ENCODE results near the gene SP2. TPM values are rescaled to one million over a fixed set of nuclear protein-coding genes. Genes with fewer than 3 reads are reported as not detected.
A peak's percentile ranks its signal among the peaks of the same experiment; 100 is the strongest.

SP2 gene
- polyA plus RNA-seq (2011; rRNA removed) (4.0 and 5.9 TPM in 2 replicates), polyA minus RNA-seq (2011; rRNA and poly(A)+ RNA removed) (1.8 and 5.4 TPM in 2 replicates)

DNA sequence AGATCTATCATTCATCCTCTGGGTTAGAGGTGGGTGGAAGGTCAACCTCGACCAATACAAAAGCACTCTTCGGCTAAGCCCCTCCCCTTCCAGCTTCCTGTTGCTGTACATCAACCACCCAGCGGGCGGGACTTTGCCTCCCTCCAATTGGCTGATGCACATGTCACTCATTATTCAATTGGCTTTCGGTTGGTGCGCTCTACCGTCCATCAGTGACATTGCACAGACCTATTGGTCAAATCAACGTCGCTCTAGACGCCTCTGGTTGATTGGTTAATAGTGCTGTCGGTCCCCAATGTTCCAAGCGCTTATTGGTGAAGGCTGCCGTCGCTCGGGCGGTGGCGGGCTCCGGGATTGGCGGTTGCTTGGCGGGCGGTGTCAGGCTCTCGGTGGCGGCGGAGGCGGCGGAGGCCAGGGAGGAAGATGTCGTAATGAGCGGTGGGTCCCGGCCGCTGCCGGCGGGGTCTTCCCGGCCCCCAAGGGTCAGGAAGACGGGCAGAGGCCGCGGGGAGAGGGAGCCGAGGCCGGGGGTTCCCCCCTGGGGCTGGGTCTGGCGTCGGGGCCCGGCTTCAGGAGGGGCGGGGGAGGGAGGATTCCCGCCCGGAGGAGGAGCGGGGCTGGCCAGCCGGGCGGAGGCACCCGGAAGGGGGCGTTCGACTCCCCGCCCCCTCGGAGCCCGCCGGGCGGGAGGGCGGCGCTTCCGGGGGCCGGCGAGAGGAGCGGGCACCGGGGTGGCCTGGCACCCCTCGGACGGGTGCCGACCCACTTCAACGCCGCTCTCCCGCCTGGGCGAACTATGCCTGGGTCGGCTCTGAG lies at the start of gene SP2:
Gene SP2 (plus strand): TSS at position 381 of the 816 bp plus-strand sequence. CDS start 51 bp downstream, at position 432.
- Histone ChIP-seq H3K4me3 (ENCODE audit: low read depth, low read length) (peak within 1 kb of the TSS; percentile 80), H3K36me3 (ENCODE audit: control insufficient read depth, insufficient read depth, low read length) (peaks cover 4% of the 10 kb centered on the region), H3K27me3 (ENCODE audit: control insufficient read depth, insufficient read depth, low read length) (no peaks in the 10 kb centered on the region)
- peak; percentile 100 for DNase-seq (ENCODE audit: low read depth)
- TF ChIP-seq, protein P1, sequence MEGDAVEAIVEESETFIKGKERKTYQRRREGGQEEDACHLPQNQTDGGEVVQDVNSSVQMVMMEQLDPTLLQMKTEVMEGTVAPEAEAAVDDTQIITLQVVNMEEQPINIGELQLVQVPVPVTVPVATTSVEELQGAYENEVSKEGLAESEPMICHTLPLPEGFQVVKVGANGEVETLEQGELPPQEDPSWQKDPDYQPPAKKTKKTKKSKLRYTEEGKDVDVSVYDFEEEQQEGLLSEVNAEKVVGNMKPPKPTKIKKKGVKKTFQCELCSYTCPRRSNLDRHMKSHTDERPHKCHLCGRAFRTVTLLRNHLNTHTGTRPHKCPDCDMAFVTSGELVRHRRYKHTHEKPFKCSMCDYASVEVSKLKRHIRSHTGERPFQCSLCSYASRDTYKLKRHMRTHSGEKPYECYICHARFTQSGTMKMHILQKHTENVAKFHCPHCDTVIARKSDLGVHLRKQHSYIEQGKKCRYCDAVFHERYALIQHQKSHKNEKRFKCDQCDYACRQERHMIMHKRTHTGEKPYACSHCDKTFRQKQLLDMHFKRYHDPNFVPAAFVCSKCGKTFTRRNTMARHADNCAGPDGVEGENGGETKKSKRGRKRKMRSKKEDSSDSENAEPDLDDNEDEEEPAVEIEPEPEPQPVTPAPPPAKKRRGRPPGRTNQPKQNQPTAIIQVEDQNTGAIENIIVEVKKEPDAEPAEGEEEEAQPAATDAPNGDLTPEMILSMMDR (IDR thresholded peaks at IDR 0.05; ENCODE audit: insufficient read depth, low read depth, low read length) = no peak
- ChIA-PET CTCF (interaction anchor here (0.7 to 17.5 kb wide), 11 partner anchors 10 to 95 kb away, joined by 3 to 875 read pairs (median 4); partner anchors contain the start of genes SCRN2 and SP6), POLR2A (interaction anchor here (0.6 to 0.7 kb wide), 3 partner anchors 9 to 98 kb away, joined by 4 to 8 read pairs (median 5); no protein-coding TSS in a partner anchor)

DNA sequence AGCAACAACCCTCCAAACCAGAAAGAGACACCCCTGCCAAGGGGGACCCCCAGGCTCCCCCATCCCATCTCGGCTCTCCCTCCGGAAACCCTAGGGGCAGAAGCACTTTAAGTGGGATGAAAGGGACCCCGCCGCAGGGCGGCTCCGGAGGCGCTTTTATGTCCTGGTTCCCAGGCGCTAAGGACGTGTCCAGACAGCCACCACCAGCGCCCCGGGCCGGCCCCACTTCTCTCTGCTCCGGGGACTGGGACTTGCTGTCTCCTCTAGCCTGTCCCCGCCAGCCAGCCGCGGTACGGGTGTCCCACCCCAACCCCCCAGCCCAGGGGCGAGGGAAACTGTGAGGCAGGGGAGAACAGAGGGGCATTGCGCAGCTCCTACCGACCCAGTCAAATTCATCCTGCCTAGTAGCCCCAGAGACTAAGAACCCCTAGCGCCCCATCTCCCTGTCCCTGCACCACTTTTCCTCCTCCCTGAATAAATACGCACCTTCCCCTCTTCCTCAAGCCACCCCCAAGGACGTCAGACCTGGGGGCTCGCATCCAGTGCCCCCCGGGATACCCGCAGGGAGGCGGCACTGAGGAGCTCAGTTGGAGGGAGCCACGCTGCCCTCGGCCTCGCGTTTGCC lies 49.2 kb upstream of the SP2 start:
- CTCF ChIA-PET = interaction anchor here (0.9 to 20.0 kb wide), 8 partner anchors 12 to 175 kb away, joined by 3 to 875 read pairs (median 6); partner anchors contain the start of genes LRRC46, MRPL10, PRR15L and SP2
- no peak overlapping the region for H3K4me3 ChIP-seq (ENCODE audit: low read depth, low read length)
- no peaks in the 10 kb centered on the region for H3K36me3 ChIP-seq (ENCODE audit: control insufficient read depth, insufficient read depth, low read length)
- peaks cover 16% of the 10 kb centered on the region for H3K27me3 ChIP-seq (ENCODE audit: control insufficient read depth, insufficient read depth, low read length)
- TF ChIP-seq, protein P1 (IDR thresholded peaks at IDR 0.05; ENCODE audit: insufficient read depth, low read depth, low read length) = no peak
- DNase-seq (ENCODE audit: low read depth) = no peak
- POLR2A ChIA-PET = interaction anchor here (0.6 kb wide), 1 partner anchor 51 kb away, joined by 5 read pairs; no protein-coding TSS in a partner anchor

DNA sequence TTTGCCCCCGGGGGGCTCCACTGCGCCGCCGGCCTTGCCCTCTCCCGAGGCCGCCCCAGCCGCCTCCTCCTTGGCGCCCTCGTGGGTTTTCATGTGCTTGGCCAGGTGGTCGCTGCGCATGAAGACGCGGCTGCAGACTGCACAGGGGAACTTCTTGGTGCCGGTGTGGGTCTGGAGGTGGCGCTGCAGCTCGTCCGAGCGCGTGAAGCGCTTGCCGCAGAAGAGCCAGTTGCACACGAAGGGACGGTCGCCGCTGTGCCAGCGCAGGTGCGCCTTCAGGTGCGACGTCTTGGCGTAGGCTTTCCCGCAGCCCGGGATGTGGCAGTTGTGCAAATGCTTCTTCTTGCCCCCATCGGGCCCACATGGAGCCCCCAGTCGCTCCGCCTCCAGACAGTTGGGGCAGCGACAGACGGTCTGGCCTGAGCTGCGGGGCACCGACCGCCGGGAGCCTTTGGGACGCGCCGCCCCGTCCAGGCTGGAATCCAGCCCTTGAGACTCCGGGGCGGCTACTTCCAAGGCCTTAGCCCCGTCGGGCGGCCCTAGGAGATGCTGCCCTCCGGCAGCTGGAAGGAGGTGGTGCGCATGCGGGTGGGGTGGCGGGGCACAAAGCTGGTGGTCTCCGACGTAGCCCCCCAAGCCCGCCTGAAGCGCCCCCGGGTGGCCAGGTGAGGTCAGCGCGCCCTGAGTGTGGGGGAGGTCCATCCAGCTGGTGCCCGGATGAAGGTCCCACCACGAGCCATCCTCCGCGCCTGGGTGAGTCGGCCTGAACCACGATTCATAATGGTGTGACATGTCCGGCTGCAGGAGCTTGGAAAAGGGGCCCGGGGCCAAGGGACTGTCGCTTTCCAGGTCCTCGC lies 48.5 kb upstream of the SP2 start:
- ChIA-PET POLR2A (interaction anchor here (0.6 kb wide), 1 partner anchor 50 kb away, joined by 5 read pairs; no protein-coding TSS in a partner anchor), CTCF (interaction anchor here (0.9 to 20.0 kb wide), 8 partner anchors 11 to 174 kb away, joined by 3 to 875 read pairs (median 4); partner anchors contain the start of genes PRR15L, SP2 and SP6)
- DNase-seq (ENCODE audit: low read depth) = no peak
- Histone ChIP-seq H3K4me3 (ENCODE audit: low read depth, low read length) (no peak overlapping the region), H3K36me3 (ENCODE audit: control insufficient read depth, insufficient read depth, low read length) (no peaks in the 10 kb centered on the region), H3K27me3 (ENCODE audit: control insufficient read depth, insufficient read depth, low read length) (peaks cover 22% of the 10 kb centered on the region)
- TF ChIP-seq, protein P1 (IDR thresholded peaks at IDR 0.05; ENCODE audit: insufficient read depth, low read depth, low read length) = peak; percentile 43

DNA sequence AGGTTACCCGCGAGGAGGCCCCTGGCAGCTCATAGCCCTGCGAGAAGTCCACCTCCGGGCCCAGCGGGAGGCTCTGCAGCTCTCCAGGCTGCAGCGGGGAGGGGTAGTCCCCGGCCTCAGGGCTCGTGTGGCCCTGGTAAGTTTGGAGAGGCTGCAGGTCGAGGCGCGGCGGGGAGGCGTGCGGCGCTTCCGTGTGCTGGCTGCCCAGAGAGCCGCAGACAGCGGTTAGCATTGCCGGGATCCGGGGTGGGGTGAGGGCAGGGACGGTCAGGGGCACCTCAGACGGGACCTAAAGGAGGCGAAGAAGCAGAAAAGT lies 47.9 kb upstream of the SP2 start:
- ChIA-PET CTCF (interaction anchor here (0.7 to 20.0 kb wide), 6 partner anchors 10 to 103 kb away, joined by 3 to 875 read pairs (median 6); partner anchors contain the start of genes SP2 and SP6), POLR2A (no interaction called here)
- DNase-seq (ENCODE audit: low read depth) = no peak
- Histone ChIP-seq H3K4me3 (ENCODE audit: low read depth, low read length) (no peak overlapping the region), H3K27me3 (ENCODE audit: control insufficient read depth, insufficient read depth, low read length) (peaks cover 28% of the 10 kb centered on the region), H3K36me3 (ENCODE audit: control insufficient read depth, insufficient read depth, low read length) (no peaks in the 10 kb centered on the region)
- TF ChIP-seq, protein P1 (IDR thresholded peaks at IDR 0.05; ENCODE audit: insufficient read depth, low read depth, low read length) = no peak

Data from BJ (cell line).